ENCODE measurements around the gene EVC2.

EVC2 gene

DNA sequence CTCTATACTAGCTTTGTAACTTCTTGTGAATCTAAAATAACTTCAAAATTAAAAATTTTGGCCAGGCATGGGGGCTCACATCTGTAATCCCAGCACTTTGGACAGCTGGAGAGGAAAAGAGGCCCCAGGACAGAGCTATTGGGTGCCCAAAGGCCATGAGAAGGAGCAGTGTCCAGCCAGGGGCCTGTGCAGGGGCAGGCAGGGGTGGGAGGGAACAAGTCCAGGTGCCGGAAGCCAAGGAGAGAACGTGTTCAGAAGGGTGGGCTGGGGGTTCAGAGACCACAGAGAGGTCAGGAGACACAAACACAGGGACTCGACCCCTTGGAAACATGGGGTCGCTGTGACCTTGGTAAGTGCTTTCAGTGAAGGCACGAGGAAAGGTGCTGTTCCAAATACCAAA lies 138.9 kb downstream of the EVC2 start:
- DNase-seq (ENCODE audit: low read depth in 3 of 3), result no peak

DNA sequence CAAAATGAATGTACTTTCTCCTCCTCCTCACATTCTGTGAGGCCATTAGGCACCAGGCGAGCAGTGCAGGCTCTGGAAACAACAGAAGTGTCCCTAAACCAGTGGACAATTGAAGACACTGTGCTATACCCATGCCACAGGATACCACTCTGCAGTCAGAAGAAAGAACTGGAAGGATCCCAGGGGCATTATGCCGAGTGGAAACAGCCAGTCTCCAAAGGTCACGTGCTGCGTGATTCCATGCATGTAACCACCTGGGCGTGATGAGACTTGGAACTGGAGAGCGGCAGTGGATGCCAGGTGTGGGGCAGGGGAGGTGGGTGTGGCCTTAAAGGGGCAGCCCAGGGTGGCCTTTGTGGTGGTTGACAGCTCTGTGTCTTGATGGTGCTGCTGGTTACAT lies 139.4 kb downstream of the EVC2 start:
- DNase-seq (ENCODE audit: low read depth in 3 of 3), result no peak

DNA sequence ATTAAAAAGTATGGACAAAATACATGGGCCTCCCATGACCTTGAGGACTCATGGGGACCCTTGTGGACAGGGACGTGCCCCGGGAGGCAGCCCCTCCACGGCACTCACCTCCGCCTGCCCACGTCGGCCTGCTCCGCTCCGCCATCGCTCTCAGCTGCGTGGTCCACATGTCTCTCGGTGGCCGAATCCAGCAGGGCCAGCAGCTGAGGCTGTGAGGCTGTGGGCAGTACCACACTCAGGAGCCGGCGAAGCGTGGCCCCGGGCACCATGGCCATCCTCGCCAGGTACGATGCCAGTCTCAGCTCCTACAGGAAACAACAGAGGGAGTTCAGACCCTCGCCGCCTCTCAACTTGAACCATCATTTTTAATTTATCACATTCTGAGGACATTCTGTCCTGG lies 140.0 kb downstream of the EVC2 start:
- no peak for DNase-seq (ENCODE audit: low read depth in 3 of 3)

DNA sequence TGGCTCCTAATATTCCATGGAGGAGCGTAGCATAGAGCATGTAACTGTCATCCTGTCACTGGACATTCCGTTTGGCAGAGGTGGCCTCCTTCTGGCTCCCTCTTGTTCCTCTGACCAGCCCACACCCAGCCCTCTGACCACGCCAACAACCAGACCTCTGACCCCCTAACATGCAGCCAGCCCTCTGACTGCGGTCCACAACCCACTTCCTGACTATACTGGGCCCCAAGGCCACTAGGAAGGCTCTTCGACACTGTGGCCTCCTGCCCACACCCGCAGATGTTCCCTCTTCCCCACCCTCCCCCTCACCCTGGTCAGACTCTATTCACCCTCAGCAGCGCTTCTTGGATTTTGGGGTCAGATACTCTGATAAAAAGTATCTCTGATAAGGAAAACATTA lies 141.4 kb downstream of the EVC2 start:
- no peak for DNase-seq (ENCODE audit: low read depth in 3 of 3)

DNA sequence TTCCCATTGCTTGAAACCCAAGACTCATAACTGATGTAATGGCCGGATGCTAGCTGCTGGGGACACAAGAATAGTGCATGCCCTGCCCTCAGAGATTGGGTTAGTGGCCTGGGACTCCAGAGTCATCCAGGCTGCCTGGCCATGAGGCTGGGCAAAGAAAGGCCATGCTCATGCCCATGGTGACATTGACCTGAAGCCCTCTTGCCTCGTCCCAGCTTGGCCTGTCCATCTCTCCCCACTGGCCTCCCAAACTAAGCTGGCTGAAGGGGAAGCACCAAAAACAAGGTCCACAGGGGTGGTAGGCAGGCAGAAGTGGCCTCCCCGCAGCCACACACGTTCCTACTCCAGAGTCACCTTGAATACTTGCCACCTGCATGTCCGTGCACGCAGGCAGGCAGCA lies 141.8 kb downstream of the EVC2 start:
- no peak for DNase-seq (ENCODE audit: low read depth in 3 of 3)

DNA sequence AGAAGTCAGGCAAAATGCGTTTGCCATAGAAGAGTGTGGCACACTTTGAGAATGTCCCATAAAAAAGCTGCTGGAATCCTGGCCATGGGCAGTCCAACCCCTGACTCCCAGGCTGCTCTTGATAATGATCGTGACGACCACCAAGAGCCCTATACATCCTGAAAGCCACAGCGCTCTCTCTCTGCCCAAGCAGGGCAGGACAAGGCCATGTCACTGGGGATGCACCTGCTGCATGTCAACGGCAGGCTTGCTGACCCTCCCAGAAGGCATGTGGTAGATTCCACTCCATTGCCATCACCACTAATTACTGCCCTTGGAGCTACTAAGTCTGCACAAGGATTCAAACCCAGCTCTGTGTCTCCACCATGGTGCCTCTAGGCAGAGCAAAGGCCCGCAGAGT lies 144.5 kb downstream of the EVC2 start:
- DNase-seq (ENCODE audit: low read depth in 3 of 3), result no peak

DNA sequence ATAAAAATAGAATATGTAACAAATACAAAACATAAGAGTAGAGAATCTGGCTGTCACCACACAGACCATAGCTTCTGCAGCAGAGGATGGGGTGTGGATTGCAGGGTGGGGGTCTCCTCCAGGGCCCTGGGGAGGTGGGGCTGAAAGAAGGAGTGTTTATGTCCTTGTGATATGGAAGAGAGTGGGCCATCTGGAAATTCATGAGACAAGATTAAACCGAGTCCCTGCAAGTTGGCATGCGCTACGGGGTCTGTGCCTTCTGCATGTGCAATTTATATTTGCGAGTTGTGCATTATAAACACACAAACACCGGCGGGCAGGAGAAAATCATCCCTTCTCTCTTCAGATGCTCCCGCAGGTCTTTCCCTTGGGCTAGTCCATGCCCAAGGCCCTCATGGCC lies 145.9 kb downstream of the EVC2 start:
- no peak for DNase-seq (ENCODE audit: low read depth in 3 of 3)

DNA sequence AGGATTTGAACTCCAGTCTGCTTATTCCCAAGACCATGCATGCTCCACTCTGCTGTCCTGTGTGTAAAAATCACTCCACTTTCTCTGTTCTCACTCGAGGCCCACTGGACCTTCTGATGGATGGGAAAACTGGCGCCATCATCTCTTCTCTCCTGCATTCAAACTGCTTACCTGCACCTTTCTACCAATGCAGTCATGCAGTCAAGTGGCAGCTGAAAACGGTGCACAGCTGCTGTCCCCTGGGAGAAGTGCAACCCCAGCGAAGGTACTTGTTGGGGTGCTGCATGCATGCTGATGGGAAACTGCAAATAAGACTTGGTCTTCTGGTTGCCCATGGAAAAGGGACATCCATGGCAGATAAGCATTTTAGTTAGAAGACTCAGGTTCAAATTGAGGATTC lies 147.1 kb downstream of the EVC2 start:
- DNase-seq (ENCODE audit: low read depth in 3 of 3), result no peak

DNA sequence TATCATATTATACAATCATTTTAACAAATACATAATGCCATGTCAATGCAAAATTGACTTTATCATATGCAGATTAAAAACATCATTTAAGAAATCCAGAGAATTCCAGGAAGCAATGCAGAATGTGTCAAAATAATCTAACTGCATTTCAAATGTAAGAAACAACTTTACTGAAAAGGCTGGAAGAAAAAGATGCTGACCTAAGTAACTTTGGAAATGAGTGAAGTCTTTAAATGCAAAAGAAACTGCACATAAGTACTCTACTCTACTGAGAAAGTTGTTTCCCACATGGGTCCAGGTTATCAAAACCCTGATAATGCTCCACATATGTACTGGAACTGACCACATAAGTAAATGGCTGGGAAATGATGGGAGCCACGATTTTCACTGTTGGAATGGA lies 149.9 kb downstream of the EVC2 start:
- DNase-seq (ENCODE audit: low read depth in 3 of 3), result no peak

DNA sequence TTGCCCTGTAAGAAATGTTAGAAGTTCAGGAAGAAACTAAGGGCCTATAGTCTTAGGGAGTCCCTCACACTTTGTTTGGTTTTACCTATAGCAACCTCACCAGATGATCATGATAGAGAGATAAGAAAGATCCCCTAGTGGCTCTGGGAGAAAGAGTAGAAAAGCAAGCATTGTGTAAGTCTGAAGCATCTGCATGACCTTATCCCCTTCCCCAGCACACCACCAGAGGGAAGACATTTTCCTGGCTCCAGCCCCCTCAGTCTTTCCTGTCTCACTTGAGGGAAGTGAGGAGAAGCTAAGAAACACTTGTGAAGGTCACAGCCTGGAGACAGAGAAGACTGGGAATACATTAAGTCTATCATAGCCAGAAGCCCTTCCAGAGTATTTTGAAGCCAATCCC lies 154.0 kb downstream of the EVC2 start:
- no peak for DNase-seq (ENCODE audit: low read depth in 3 of 3)

DNA sequence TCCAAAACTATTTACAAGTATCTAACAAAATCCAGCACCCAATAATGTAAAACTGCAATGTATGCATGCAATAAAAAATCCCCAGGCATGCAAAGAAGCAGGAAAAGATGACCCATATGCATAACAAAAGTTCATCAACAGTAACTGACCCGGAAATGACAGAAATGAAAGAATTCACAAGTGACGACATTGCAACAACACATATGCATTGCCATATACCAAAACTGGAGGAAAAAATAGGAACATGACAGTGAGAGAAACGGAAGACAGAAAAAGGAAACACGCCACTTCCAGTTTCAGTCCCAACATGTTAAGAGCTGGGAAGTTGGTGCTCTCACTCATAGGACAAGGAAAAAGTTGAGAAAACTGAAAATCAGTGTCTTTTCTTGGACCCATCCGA lies 154.6 kb downstream of the EVC2 start:
- no peak for DNase-seq (ENCODE audit: low read depth in 3 of 3)

DNA sequence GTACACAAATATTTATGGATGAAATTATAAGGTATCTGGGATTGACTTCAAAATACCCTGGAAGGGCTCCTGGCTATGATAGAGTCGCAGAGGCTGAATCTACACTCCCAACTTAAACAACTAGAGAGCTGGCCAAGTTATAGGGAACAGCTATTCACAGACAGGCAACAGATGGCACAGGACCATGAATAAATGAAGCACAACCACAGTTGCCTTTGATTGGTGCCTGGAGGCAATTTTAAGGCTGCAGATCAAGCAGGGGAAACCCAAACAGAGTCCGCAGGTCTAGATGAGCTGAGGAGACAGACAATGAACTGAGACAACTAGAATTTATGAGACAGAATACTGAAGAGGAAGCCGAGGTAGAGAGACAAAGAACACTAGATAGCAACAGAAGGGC lies 155.9 kb downstream of the EVC2 start:
- DNase-seq (ENCODE audit: low read depth in 3 of 3), result no peak

DNA sequence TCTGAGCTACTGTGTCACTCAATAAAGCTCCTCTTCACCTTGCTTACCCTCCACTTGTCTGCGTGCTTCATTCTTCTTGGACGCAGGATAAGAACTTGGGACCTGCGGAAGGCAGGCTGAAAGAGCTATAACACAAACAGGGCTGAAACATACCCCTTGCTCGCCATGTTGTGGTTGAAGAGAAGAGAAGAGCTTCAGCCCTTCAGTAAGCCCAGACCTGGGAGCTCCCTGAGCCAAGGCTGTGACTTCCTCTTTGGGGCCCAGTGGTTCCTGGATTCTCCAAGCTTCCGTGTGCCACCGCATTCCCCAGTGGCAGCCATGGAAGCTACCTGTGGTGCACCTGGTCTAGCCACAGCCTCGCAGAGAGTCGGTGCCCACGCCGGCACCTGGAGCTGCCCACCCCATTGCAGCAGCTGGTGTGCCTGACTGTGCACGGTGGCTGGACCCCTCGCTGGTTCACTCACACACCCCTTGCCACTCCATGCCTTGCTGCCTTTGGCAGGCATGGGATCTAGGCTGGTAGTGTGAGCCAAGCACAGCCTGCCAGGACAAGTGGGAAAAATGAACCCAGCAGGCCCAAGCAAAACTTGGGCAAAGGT lies 160.6 kb downstream of the EVC2 start:
- DNase-seq (ENCODE audit: low read depth in 3 of 3), result no peak

DNA sequence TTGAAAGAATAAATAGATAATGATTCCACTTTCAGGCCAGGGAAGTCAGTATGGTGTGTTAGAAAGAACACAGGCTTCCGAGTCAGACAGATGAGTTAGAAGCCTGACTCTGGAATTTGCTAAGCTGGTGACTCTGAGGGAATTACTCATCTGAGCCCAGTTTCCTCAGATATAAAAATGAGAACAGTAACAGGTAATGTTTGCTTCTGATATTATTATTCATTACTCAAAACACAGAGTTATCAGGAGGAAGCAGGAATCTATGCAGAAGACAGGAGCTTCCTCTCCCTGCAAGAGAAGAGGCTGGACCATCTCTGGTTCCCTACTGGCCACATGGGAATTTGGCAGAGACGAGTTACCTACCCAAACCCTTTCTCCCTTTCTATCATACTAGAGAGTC lies 163.1 kb downstream of the EVC2 start:
- no peak for DNase-seq (ENCODE audit: low read depth in 3 of 3)

DNA sequence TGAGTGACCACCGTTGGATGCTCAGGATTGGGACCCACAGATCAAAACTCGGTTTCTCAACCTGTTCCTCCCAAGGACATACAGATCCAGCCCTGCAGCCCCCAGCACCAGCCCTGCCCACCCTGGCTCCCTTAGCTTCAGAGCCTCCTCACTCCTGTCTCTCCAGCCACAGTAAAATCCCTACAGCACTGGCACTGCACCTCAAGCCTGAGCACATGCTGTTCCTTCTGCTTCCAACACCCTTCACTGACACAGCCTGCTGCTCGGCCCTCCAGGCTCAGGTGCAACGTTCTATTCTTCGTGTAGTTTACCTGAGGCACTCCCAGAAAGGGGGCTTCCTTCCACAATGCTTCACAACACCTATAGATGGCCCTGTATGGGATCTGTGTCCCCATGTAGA lies 163.6 kb downstream of the EVC2 start:
- no peak for DNase-seq (ENCODE audit: low read depth in 3 of 3)

DNA sequence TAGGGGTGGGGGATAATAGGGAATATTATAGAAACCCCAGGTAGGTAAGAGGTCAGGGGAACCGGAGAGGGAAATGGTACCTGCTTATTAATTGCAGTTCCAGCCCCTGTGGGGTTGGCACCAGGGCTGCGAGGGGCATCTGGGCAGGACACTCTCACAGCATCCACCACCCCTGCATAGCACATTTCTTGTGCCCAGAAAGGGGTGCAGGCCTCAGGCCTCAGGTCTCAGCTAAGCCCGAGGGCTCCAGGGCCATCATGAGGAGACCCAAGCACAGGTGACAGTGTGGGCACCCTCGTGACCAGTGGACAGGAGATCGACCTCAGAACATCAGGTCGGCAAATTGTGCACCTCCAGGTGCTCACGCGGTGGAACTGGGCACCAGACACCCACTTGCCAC lies 164.7 kb downstream of the EVC2 start:
- no peak for DNase-seq (ENCODE audit: low read depth in 3 of 3)

DNA sequence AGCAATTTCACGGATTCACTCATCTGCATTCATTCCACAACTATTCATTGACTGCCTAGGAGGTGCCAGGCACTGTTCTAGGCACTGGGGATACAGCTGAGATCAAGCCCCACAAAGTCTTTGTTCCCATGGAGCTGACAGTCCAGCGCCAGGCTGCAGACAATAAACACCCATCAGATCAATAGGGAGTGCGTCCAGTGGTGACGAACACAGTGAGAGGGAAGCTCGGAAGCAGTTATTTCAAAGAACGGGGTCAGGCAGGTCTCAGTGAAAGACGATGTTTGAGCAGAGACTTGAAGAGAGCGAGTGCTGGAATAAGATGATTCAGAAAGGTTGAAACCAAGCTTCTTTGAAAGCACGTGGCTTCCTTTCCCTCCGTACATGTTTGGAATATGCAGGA lies 167.2 kb downstream of the EVC2 start:
- DNase-seq (ENCODE audit: low read depth in 3 of 3), result no peak

DNA sequence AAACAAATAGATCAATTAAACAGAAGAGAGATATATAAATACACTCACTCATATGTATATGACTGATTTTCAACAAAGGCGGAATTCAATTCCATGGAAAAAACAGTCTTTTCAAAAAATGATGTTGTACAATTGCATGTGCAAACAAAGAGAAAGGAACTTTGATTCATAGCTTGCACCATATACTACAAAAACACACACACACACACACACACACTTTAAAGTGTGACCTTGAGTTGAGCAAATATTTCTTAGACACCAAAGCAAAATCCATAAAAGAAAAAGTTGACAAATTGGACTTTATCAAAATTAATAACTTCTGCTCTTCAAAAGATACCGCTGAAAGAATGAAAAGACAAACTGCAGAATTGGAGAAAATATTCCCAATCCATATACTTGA lies 168.8 kb downstream of the EVC2 start:
- no peak for DNase-seq (ENCODE audit: low read depth in 3 of 3)

DNA sequence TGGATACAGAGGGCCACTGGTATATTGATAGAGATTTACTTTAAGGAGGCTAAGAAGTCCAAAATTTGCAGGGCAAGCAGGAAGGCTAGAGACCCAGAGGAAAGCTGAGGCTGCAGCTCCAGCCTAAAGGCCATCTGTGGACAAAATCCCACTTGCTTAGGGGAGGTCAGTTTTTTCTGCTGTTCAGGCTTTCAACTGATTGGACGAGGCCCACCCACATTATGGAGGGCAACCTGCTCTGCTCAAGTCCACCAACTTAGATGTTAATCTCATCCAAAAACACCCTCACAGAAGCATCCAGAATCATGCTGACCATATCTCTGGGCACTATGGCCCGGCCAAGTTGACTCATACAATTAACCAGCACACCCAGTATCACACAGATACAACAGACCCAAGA lies 176.3 kb downstream of the EVC2 start:
- DNase-seq (ENCODE audit: low read depth in 3 of 3), result no peak

DNA sequence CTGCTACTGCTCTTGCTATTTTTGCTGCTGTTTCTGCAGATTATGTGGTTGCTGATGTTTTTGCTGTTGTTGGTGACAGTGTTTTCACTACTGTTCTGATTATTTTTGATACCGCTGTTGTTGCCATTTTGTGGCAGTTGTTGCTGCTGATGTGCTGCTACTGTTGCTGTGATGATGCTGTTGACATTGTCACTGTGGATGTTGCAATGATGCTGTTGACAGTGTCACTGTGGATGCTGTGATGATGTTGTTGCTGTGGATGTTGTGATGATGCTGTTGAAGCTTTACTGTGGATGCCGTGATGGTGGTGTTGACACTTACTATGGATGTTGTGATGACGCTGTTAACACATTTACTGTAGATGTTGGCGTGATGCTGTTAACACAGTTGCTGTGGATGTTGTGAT lies 180.3 kb downstream of the EVC2 start:
- DNase-seq (ENCODE audit: low read depth in 3 of 3), result no peak

DNA sequence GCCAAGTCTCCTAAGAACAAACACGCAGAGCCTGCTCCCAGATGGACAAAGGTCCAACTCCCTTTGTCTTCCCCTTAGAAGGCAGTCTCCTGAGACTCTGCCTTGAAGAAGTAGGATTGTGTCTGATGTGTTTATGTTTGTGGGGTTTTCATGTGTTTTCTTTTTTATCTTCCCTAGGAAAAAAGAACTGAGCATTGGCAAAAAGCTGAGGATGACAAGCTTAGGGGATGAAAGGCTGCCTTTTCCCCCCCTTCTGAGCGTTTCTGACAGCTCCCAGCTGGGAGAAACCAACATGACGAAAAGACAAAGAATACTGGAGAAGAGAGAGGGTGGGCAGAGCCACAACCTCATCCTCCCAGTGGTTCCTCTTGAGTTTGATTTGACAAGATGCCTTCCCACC lies 181.1 kb downstream of the EVC2 start:
- no peak for DNase-seq (ENCODE audit: low read depth in 3 of 3)

DNA sequence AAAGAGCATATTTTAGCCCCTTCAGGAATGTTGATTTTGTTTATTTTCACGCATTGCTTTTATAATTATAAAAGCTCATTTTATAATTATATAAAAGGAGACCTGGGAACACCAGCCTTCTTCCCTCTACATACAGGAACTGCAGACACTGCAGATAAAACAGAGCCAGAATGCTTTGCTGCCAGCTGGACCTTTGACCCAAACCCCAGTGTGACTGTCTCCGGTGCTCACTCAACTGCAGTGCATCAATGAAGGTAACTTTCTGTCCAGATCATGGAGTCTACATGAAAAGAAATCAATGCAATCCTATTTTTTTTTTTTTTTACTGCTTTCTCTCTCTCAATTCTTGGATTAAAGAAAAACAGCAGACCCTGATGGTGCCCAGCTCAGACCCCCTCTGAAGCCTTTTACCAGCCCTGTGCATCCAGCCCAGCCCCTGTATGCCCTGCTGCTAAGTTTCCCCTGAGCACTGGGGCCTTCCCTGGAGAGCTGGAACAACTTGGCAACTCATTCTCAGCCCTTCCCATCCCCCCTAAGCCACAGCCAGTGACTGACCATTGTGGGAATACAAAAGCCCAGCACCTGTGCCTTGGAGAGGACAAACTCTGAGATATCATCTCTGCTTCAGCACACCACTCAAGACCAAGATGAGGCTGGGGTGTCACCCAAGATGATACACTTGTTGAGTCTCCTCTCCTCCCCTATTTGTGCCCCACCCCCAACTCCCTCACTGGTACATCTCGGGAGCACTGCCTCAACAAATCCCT lies 182.1 kb downstream of the EVC2 start:
- DNase-seq (ENCODE audit: low read depth in 3 of 3), result no peak

DNA sequence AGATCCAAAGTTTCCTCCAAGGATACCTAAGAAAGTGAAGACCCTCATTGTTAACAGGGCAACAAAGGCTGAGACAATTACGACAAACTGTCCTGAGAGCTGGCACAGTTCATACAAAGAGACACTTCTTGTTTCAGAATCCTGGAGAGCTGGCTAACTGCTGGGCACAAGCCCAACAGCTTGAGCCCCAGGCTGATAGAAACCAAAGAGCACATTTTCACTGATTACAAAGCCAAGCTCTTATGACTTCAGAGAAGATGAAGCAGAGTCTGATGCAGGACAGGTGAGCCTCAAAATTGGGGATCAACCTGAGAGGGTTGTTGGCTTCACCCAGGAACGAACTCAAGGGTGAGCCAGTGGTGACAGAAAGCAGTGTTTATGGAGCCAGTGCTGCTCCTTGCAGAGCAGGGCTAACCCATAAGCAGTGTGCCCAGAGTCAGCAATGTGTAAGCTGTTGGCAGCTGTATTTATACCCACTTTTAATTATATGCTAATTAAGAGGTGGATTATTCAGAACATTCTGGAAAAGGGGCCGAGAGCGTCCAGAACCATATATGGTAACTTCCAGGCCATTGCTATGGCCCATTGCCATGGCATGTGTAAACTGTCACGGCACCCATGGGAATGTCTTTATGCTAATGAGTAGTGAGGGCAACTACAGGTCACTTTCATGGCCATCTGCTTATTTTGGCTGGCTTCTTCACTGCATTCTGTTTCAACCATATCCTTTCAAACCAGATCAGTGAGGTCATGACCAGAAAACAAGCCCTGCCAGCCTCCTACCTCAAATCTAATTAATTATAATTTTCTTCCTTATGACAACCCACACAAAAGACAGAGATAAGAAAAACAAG lies 183.7 kb downstream of the EVC2 start:
- DNase-seq (ENCODE audit: low read depth in 3 of 3), result no peak

All from stimulated activated CD4-positive, alpha-beta T cell treated with anti-CD3 and anti-CD28 coated beads, TNF-alpha, amount 100 ng/mL, for 48 hours (primary cell).